GM12801 (cell line): ENCODE data around the gene HIVEP1.

ENCODE experiments used
- CTCF ChIP-seq: IDR thresholded peaks from one replicate; pipeline ENCODE4 v1.5.1; 2011; ENCODE audit warnings: control low read depth; ENCODE audit not compliant: insufficient read length; ENCODE audit errors: extremely low read depth

Gene HIVEP1

DNA sequence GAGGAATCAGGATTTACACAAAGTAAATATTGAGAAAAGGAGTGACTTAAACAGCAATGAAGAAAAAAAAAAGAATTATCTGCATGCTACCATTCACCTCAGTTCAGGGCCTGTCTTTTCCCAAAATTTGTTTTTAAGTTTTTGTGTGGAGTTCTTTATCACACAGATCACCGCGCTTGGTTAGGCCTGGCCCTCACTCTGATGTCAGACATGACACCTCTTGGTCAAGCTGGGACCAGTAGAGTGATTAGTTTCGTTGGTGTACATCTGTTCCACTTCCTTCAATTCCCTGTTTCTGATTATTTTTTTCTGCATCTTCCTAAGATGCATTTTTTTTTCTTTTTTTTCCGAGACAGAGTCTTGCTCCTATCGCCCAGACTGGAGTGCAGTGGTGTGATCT is 34.9 kb upstream of the HIVEP1 start:
- TF ChIP-seq CTCF, result no peak

GRCh38 chr6:11977738-11978137 is 34.4 kb upstream of the HIVEP1 start:
- TF ChIP-seq CTCF, result no peak

- no peak for TF ChIP-seq CTCF
Observed at GRCh38 chr6:11978169-11978987, 33.7 kb upstream of the HIVEP1 start.

DNA sequence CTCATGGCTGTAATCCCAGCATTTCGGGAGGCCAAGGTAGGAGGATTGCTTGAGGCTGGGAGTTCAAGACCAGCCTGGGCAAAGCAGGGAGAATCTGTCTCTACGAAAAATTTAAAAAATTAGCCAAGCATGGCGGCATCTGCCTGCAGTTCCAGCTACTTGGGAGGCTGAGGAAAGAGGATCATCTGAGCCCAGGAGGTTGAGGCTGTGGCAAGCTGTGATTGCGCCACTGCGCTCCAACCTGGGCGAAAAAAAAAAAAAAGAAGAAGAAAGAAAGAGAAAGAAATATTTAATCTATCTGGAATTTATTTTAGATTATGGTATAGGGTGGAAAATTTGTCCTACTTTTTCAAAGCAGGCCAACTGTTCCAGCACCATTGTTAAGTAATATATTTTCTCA is 32.2 kb upstream of the HIVEP1 start:
- TF ChIP-seq CTCF, result no peak

DNA sequence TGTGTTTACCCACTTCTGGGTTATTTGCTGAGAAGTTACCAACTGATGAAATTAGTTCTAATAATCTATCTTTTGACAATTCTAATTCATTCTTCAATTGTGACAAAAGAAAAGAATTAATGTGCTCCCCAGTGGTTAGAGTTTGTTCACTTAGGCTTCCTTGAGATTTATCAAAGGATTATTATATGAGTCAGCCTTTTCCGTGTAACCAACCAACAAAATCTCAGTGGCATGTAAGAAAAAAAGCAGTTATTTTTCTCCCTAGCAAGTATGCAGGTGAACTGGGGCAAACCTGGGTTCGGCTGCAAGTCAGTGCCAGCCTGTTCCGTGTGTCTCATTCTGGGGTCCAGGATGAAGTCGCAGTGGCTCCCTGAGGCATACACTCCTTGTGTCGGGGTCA is 28.8 kb upstream of the HIVEP1 start:
- TF ChIP-seq CTCF, result no peak

DNA sequence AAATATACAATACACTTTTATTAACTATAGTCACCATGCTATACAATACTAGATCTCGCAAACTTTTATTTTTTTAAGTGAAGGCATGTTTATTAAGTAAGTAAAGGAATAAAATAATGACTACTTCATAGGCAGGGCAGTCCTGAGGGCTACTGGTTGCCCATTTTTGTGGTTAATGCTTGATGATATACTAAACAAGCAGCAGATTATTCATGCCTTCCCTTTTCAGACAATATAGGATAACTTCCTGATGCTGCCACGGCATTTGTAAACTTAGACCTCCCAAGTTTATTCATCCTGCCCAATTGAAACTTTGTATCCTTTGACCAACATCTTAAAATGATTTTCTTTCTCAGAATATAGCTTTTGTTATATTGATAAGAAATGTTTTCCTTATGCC is 24.7 kb upstream of the HIVEP1 start:
- no peak for TF ChIP-seq CTCF

- TF ChIP-seq CTCF, result no peak
Observed at GRCh38 chr6:11989386-11989785, 22.7 kb upstream of the HIVEP1 start.

DNA sequence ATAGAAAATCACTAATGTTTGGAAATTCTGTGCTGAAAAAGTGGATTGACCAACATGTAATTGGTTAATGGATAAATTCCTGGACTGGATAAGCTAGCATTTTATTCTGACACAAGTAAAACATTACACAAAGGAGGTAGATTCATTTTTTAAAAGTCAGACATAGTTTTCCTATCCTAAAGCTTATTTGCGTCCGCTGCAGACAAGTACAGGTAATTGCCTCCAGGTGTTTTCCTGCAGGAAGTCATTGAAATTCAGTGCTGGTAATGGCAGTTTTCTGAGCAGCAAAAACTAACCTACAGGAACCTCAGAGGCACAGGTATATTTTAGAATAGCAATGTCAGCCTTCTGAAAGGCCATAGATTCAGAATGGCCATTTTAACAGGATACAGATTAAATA is 20.0 kb upstream of the HIVEP1 start:
- no peak for TF ChIP-seq CTCF
